ENCODE data around the gene C2CD4A. TPM values are rescaled to one million over a fixed set of nuclear protein-coding genes. Genes with fewer than 3 reads are reported as not detected.

Gene C2CD4A
- total RNA-seq, 6 donors from 2014 or later, result 0.15 to 0.33 (median 0.24) TPM; not detected in 3

DNA sequence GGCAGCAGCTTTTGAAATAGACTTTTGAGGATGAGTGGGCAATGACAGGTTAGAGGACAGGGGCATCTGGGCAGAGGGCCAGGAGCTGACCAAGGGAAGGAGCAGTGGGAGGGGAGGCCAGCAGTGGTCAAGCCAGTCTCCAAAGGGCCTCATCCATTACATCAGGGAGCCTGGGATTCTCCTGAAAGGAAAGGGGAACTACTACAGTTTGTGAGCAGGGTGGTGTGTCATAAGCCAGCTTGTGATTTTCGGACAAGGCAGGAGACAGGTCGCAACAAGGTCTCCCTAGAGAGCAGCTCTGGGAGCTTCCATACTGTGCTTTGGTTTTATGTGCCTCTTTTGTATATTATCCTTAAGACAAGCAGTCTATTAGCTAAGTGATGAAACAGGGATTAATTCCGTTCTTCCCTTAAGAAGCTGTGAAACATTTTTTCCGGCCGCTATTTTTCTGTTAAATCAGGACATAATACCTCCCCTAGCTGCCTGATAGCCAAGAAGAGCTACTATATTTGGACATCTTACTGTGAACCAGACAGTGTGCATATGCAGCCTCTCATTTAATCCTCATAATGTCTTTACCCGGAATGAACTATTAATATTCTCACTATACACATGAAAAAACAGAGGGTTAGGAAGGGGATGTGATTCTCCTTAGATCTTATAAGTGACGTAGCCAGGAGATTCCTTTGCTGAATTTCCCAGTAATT is 51.9 kb downstream of the C2CD4A start:
- no peaks in the 10 kb centered on the region for H3K36me3 ChIP-seq
- no peaks in the 10 kb centered on the region for H3K9me3 ChIP-seq
- peak overlapping the region; percentile 37 to 85 (median 65) for H3K27ac ChIP-seq
- H3K4me1 ChIP-seq, result peaks cover 5 to 18% (median 18%) of the 10 kb centered on the region in 4 donors
- no peak for DNase-seq
- peak overlapping the region in 2 of 4 donors; percentile 10 to 35 for H3K4me3 ChIP-seq
- ATAC-seq (ENCODE audit: low FRiP score in 2 of 2), result no peak
- TF ChIP-seq EP300 (IDR thresholded peaks at IDR 0.05) (no peak), POLR2A (IDR thresholded peaks at IDR 0.05) (no peak), POLR2AphosphoS5 (IDR thresholded peaks at IDR 0.05) (no peak)
- TF ChIP-seq, protein P1, sequence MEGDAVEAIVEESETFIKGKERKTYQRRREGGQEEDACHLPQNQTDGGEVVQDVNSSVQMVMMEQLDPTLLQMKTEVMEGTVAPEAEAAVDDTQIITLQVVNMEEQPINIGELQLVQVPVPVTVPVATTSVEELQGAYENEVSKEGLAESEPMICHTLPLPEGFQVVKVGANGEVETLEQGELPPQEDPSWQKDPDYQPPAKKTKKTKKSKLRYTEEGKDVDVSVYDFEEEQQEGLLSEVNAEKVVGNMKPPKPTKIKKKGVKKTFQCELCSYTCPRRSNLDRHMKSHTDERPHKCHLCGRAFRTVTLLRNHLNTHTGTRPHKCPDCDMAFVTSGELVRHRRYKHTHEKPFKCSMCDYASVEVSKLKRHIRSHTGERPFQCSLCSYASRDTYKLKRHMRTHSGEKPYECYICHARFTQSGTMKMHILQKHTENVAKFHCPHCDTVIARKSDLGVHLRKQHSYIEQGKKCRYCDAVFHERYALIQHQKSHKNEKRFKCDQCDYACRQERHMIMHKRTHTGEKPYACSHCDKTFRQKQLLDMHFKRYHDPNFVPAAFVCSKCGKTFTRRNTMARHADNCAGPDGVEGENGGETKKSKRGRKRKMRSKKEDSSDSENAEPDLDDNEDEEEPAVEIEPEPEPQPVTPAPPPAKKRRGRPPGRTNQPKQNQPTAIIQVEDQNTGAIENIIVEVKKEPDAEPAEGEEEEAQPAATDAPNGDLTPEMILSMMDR (IDR thresholded peaks at IDR 0.05), result peak in 1 of 6 experiments; percentile 8
- WGBS, 2 donors, result 73 to 76% methylated on average over 7 of the region's 7 CpGs
- no peaks in the 10 kb centered on the region for H3K27me3 ChIP-seq

DNA sequence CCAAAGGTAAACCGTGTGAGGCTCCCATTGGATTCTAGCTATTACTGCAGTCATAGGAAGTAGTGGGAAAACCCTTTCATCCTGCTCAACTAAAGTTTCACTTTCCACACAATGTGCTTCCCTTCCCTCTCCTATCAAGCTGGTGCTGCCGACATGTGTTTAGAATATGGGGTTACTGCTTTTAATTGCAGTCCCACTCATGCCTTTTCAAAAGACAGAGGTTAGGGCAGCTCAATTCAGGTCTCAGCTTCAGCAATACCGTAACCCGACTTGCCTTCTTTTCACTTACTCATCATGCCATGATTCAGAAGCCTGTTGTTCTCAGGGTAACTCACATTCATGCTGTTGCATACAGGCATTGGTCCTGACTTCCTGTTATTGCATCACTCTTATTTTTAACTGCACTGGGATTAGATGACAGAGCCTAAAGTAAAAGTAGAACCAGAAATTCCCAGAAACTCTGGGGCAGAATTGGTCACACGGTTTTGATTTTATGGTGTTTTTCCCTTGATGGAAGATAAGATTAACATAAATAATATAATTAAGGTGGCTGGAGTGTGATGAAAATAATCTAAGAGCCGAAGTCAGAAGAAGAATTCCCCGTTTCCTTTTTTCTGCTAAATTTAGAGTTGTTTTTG is 52.6 kb downstream of the C2CD4A start:
- 29 to 34% methylated on average over 7 of the region's 7 CpGs for WGBS, 2 donors

DNA sequence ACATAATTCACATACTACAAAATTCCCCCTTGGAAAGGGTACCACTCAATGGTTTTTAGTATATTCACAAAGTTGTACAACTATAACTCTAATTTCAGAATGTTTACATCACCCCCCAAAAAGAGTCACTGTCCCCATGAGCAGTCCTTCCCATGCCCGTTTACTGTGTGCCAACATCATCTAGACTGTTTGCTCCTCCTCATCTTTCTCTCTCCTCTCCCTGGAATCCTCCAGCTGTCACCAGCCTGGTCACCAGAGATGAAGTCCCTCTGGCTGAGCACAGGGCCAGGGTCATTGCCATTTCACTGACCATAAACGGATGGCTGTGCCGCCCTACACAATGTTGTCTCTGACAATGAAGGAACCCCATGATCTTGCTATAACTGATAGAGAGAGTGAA is 53.1 kb downstream of the C2CD4A start:
- Histone ChIP-seq H3K4me3 (no peak overlapping the region), H3K27ac (peak overlapping the region; percentile 37 to 85 (median 65)), H3K4me1 (peaks cover 10 to 30% (median 23%) of the 10 kb centered on the region in 4 donors), H3K9me3 (no peaks in the 10 kb centered on the region), H3K27me3 (no peaks in the 10 kb centered on the region), H3K36me3 (no peaks in the 10 kb centered on the region)
- WGBS, 2 donors, result 56 to 85% methylated on average over 1 to 3 of the region's 3 CpGs
- no peak for DNase-seq
- no peak for ATAC-seq (ENCODE audit: low FRiP score in 2 of 2)
- TF ChIP-seq, protein P1 (IDR thresholded peaks at IDR 0.05), result no peak
- no peak for TF ChIP-seq POLR2AphosphoS5 (IDR thresholded peaks at IDR 0.05)
- no peak for TF ChIP-seq EP300 (IDR thresholded peaks at IDR 0.05)
- TF ChIP-seq POLR2A (IDR thresholded peaks at IDR 0.05), result no peak

More for the DNA sequence above, 52.6 kb downstream of the C2CD4A start:
- peak in 1 of 4 donors; percentile 65 for TF ChIP-seq EP300 (IDR thresholded peaks at IDR 0.05)
- peak; percentile 51 to 71 for TF ChIP-seq POLR2AphosphoS5 (IDR thresholded peaks at IDR 0.05)
- TF ChIP-seq, protein P1 (IDR thresholded peaks at IDR 0.05), result no peak
- TF ChIP-seq POLR2A (IDR thresholded peaks at IDR 0.05), result no peak
- H3K27ac ChIP-seq, result peak overlapping the region; percentile 37 to 85 (median 65)
- H3K4me3 ChIP-seq, result peak overlapping the region in 2 of 4 donors; percentile 10 to 35
- no peaks in the 10 kb centered on the region for H3K9me3 ChIP-seq
- H3K4me1 ChIP-seq, result peaks cover 7 to 24% (median 19%) of the 10 kb centered on the region in 4 donors
- peak; percentile 20 to 91 for ATAC-seq (ENCODE audit: low FRiP score in 2 of 2)
- no peaks in the 10 kb centered on the region for H3K27me3 ChIP-seq
- no peaks in the 10 kb centered on the region for H3K36me3 ChIP-seq
- DNase-seq, result no peak

Other genes with a start within 250 kb of the C2CD4A start
- gene VPS13C, start 6.5 kb upstream of the C2CD4A start, total RNA-seq, result 100 to 1,000 TPM in 3 of 6 donors, 10 to 100 TPM in 3; 73.7 to 180 (median 97.4) TPM
- 10 to 100 TPM in 1 of 6 donors, 1 to 10 TPM in 4, under 1 TPM in 1; 0.67 to 16.8 (median 3.1) TPM for gene C2CD4B, start 98.3 kb downstream of the C2CD4A start, total RNA-seq